ENCODE measurements around the gene NOL4L. TPM values are rescaled to one million over a fixed set of nuclear protein-coding genes. Genes with fewer than 3 reads are reported as not detected.

NOL4L gene
- total and polyA plus RNA-seq, 2 experiments from 2014 or later = 35.6 to 42.9 TPM

DNA sequence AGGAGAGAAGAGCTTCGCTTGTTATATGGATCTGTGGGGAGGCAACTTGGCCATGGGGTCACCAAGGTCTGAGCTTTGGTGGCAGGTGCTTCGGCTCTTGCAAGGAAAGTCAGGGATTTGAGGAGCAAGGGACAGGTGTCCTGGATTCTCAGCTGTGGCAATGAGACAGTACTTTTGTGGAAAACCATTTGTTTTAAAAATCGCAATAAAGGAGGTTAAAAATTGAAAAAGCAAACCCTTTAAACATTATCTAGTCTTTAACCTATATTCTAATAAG lies 64.3 kb downstream of the NOL4L start:
- TF ChIP-seq EZH2phosphoT487 (IDR thresholded peaks at IDR 0.05; ENCODE audit: low read depth, severe bottlenecking, unreplicated experiment) = no peak
- TF ChIP-seq, protein P1, sequence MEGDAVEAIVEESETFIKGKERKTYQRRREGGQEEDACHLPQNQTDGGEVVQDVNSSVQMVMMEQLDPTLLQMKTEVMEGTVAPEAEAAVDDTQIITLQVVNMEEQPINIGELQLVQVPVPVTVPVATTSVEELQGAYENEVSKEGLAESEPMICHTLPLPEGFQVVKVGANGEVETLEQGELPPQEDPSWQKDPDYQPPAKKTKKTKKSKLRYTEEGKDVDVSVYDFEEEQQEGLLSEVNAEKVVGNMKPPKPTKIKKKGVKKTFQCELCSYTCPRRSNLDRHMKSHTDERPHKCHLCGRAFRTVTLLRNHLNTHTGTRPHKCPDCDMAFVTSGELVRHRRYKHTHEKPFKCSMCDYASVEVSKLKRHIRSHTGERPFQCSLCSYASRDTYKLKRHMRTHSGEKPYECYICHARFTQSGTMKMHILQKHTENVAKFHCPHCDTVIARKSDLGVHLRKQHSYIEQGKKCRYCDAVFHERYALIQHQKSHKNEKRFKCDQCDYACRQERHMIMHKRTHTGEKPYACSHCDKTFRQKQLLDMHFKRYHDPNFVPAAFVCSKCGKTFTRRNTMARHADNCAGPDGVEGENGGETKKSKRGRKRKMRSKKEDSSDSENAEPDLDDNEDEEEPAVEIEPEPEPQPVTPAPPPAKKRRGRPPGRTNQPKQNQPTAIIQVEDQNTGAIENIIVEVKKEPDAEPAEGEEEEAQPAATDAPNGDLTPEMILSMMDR (IDR thresholded peaks at IDR 0.05; ENCODE audit: poor library complexity) = no peak
- no peak for TF ChIP-seq EZH2 (IDR thresholded peaks at IDR 0.05; ENCODE audit: borderline replicate concordance)
- Histone ChIP-seq H3K27me3 (no peaks in the 10 kb centered on the region), H4K20me1 (ENCODE audit: insufficient read depth, poor library complexity, severe bottlenecking) (no peaks in the 10 kb centered on the region), H3K9me3 (ENCODE audit: low read depth) (no peaks in the 10 kb centered on the region), H3K79me2 (no peaks in the 10 kb centered on the region), H3K4me3 (no peak overlapping the region), H2AFZ (no peak overlapping the region), H3K27ac (no peak overlapping the region), H3K36me3 (replicated peaks; ENCODE audit: insufficient read depth, low read depth) (no peaks in the 10 kb centered on the region), H3K4me2 (no peak overlapping the region), H3K4me1 (ENCODE audit: insufficient read depth) (peaks cover 22% of the 10 kb centered on the region), H3K9me2 (replicated peaks; ENCODE audit: insufficient read depth) (no peaks in the 10 kb centered on the region)
- 93% methylated on average over 3 of the region's 3 CpGs for whole genome bisulfite sequencing (ENCODE audit: low lambda C conversion rate, missing lambda C conversion rate)
- no peak for DNase-seq (ENCODE audit: low spot score)

DNA sequence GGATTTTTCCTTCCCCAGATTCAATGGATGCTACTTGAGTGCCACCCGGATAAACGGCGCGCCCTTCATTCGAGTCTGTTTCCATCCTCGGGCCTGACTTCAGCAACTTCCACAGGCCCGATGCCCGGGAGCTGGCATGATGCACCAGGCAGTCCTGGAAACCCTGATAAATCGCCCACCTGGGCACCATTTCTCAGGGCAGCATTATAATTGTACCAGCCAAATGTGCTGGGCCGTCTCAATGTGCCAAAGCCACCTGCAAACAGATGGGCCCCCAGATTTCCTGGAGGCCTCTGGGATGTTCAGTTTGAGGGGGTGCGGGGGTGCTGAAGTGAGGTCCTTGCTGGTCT lies 65.8 kb downstream of the NOL4L start:
- Histone ChIP-seq H3K27ac (no peak overlapping the region), H3K9me3 (ENCODE audit: low read depth) (no peaks in the 10 kb centered on the region), H3K27me3 (no peaks in the 10 kb centered on the region), H4K20me1 (ENCODE audit: insufficient read depth, poor library complexity, severe bottlenecking) (no peaks in the 10 kb centered on the region), H3K9me2 (replicated peaks; ENCODE audit: insufficient read depth) (no peaks in the 10 kb centered on the region), H3K4me2 (no peak overlapping the region), H3K4me3 (no peak overlapping the region), H3K79me2 (no peaks in the 10 kb centered on the region), H2AFZ (no peak overlapping the region), H3K36me3 (replicated peaks; ENCODE audit: insufficient read depth, low read depth) (no peaks in the 10 kb centered on the region), H3K4me1 (ENCODE audit: insufficient read depth) (peaks cover 22% of the 10 kb centered on the region)
- TF ChIP-seq EZH2 (IDR thresholded peaks at IDR 0.05; ENCODE audit: borderline replicate concordance) = no peak
- TF ChIP-seq, protein P1 (IDR thresholded peaks at IDR 0.05; ENCODE audit: poor library complexity) = no peak
- no peak for TF ChIP-seq EZH2phosphoT487 (IDR thresholded peaks at IDR 0.05; ENCODE audit: low read depth, severe bottlenecking, unreplicated experiment)
- WGBS (ENCODE audit: low lambda C conversion rate, missing lambda C conversion rate) = 95% methylated on average over 11 of the region's 11 CpGs
- no peak for DNase-seq (ENCODE audit: low spot score)

DNA sequence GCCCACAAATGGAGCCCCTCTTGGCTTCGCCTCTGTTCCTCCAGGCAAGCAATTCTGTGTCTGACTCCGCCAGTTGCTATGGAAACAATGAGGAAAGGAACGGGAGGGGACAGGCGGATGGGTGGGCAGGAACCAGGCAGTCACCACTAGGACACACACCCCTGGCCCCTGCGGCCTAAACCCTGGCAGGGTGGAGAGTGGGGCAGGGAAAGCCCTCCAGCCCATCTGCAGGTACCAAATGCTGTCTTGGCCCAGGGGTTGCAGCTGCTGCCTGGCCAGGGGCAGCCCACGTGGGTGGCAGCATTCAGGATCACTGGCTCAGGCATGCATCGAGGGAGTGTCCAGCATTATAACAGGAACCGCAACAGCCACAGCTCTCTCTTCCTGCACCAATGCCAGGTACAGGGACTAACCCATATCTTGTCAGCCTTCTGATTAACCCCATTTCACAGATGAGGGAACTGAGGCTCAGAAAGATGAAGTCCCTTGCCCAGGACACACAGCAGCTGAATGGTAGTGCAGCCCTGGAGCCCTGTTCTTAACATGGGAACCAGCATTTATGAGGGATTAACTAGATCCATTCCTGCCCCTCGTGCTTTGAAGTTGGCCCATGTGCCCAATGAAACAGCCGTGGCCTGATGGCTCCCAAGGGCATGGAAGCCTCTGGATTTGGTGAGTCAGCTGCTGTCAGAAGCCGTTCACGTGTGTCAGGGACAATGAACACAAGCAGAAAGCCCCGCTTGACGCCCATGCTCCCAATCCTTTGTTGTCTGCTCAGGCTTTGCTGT lies 66.3 kb downstream of the NOL4L start:
- H3K79me2 ChIP-seq = no peaks in the 10 kb centered on the region
- DNase-seq (ENCODE audit: low spot score) = no peak
- no peaks in the 10 kb centered on the region for H3K9me3 ChIP-seq (ENCODE audit: low read depth)
- no peaks in the 10 kb centered on the region for H3K36me3 ChIP-seq (replicated peaks; ENCODE audit: insufficient read depth, low read depth)
- H3K4me2 ChIP-seq = no peak overlapping the region
- no peaks in the 10 kb centered on the region for H3K27me3 ChIP-seq
- no peak overlapping the region for H3K27ac ChIP-seq
- H3K9me2 ChIP-seq (replicated peaks; ENCODE audit: insufficient read depth) = no peaks in the 10 kb centered on the region
- H3K4me1 ChIP-seq (ENCODE audit: insufficient read depth) = peaks cover 19% of the 10 kb centered on the region
- 73% methylated on average over 14 of the region's 14 CpGs for whole genome bisulfite sequencing (ENCODE audit: low lambda C conversion rate, missing lambda C conversion rate)
- no peak overlapping the region for H2AFZ ChIP-seq
- TF ChIP-seq EZH2phosphoT487 (IDR thresholded peaks at IDR 0.05; ENCODE audit: low read depth, severe bottlenecking, unreplicated experiment) (no peak), EZH2 (IDR thresholded peaks at IDR 0.05; ENCODE audit: borderline replicate concordance) (no peak)
- TF ChIP-seq, protein P1 (IDR thresholded peaks at IDR 0.05; ENCODE audit: poor library complexity) = no peak
- no peaks in the 10 kb centered on the region for H4K20me1 ChIP-seq (ENCODE audit: insufficient read depth, poor library complexity, severe bottlenecking)
- no peak overlapping the region for H3K4me3 ChIP-seq
